PFSK-1 (cell line): ENCODE results near the gene C1orf122.

Experiments
- FOXP2 ChIP-seq: optimal IDR thresholded peaks from 2 replicates; pipeline ENCODE3; 2011; ENCODE audit warnings: borderline replicate concordance, control low read depth, inconsistent platforms; ENCODE audit not compliant: insufficient read depth; ENCODE audit errors: extremely low read length, extremely low read depth
- POLR2AphosphoS5 ChIP-seq: IDR thresholded peaks from 2 replicates; pipeline ENCODE4 v1.6.1; 2012; ENCODE audit warnings: low read depth, mild to moderate bottlenecking, control low read depth, low read length, moderate library complexity
- SIN3A ChIP-seq: IDR thresholded peaks from 2 replicates; pipeline ENCODE4 v1.6.1; 2012; ENCODE audit warnings: mild to moderate bottlenecking, low read length, moderate library complexity, borderline replicate concordance; ENCODE audit not compliant: insufficient read depth
- TAF1 ChIP-seq: IDR thresholded peaks from 2 replicates; pipeline ENCODE4 v1.6.1; 2012; ENCODE audit warnings: low read length, control low read depth, borderline replicate concordance; ENCODE audit not compliant: insufficient read depth
- TF ChIP-seq, protein P1 (sequence below), 2 experiments: IDR thresholded peaks; 2 replicates each; pipeline versions ENCODE4 v1.6.1 to v1.8.0; 2011 to 2012; ENCODE audit warnings: low read depth in 2 of 2, low read length in 2 of 2, control low read depth in 1 of 2, inconsistent platforms in 1 of 2, mild to moderate bottlenecking in 1 of 2, moderate library complexity in 1 of 2; ENCODE audit not compliant: insufficient read depth in 1 of 2

C1orf122 gene

DNA sequence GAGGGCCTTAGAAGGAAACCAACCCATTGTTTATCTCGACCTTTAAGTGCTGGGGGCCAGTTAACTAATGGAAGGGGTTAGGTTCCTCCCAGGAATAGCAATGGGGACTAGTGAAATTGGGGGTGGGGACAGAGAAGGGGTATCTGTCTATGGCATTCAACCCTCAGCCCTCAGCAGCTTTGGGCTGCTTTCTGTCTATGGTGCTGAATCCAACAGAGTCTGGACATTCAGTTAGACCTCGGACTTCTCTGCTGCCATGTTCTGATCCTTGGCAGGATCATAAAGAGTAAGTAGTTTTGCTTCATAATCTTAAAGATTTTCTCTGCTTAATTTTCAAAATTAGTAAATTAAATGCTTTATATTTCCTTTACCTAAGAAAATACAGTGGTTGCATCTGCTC is 40.1 kb upstream of the C1orf122 start:
- TF ChIP-seq SIN3A (no peak), FOXP2 (no peak), POLR2AphosphoS5 (no peak)
- TF ChIP-seq, protein P1, sequence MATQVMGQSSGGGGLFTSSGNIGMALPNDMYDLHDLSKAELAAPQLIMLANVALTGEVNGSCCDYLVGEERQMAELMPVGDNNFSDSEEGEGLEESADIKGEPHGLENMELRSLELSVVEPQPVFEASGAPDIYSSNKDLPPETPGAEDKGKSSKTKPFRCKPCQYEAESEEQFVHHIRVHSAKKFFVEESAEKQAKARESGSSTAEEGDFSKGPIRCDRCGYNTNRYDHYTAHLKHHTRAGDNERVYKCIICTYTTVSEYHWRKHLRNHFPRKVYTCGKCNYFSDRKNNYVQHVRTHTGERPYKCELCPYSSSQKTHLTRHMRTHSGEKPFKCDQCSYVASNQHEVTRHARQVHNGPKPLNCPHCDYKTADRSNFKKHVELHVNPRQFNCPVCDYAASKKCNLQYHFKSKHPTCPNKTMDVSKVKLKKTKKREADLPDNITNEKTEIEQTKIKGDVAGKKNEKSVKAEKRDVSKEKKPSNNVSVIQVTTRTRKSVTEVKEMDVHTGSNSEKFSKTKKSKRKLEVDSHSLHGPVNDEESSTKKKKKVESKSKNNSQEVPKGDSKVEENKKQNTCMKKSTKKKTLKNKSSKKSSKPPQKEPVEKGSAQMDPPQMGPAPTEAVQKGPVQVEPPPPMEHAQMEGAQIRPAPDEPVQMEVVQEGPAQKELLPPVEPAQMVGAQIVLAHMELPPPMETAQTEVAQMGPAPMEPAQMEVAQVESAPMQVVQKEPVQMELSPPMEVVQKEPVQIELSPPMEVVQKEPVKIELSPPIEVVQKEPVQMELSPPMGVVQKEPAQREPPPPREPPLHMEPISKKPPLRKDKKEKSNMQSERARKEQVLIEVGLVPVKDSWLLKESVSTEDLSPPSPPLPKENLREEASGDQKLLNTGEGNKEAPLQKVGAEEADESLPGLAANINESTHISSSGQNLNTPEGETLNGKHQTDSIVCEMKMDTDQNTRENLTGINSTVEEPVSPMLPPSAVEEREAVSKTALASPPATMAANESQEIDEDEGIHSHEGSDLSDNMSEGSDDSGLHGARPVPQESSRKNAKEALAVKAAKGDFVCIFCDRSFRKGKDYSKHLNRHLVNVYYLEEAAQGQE (IDR thresholded peaks at IDR 0.05; ENCODE audit: insufficient read depth in 1 of 2, low read depth in 2 of 2, low read length in 2 of 2): peak in 1 of 2 experiments; percentile 81; a peak in 2 of 4 replicates

DNA sequence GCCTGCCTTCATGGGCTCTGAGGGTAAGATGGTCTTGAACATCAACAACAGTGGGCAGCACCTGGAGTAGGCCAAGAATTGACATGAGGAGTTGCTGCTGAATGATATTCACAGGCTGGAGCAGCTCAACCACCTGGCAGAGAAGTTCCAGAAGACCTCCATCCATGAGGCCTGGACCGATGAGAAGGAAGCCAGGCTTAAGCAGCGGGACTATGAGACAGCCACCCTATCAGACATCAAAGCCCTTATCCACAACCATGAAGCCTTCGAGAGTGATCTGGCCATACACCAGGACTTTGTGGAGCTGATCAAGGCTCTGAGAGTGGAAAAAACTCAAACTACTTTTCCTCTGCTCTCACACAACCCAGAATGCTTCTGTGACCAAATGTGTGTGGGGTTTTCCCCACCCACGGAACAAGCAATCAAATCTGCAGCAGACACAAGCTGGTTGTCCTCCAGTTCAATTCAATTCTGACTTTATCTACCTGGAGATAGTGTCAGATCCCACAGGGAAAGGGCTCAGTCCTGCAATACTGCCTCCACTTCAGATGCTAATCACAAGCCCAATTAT is 30.6 kb upstream of the C1orf122 start:
- TF ChIP-seq TAF1 (no peak), SIN3A (no peak), POLR2AphosphoS5 (no peak), FOXP2 (no peak)
- TF ChIP-seq, protein P1 (IDR thresholded peaks at IDR 0.05; ENCODE audit: insufficient read depth in 1 of 2, low read depth in 2 of 2, low read length in 2 of 2): no peak

DNA sequence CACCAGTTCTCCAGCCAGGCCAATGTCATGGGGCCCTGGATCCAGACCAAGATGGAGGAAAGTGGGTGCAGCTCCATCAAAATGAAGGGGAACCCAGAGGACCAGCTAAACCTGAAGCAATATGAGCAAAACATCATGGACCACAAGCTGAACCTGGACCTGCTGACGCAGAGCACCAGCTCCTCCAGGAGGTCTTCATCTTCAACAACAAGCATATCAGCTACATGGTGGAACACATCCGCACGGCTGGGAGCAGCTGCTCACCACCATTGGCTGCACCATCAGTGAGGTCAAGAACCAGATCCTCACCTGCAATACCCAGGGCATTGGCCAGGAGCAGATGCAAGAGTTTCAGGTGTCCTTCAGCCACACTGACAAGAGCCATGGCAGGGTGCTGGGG is 28.9 kb upstream of the C1orf122 start:
- TF ChIP-seq, protein P1 (IDR thresholded peaks at IDR 0.05; ENCODE audit: insufficient read depth in 1 of 2, low read depth in 2 of 2, low read length in 2 of 2): no peak
- TF ChIP-seq SIN3A: no peak
- TF ChIP-seq TAF1: no peak
- no peak for TF ChIP-seq POLR2AphosphoS5
- no peak for TF ChIP-seq FOXP2

DNA sequence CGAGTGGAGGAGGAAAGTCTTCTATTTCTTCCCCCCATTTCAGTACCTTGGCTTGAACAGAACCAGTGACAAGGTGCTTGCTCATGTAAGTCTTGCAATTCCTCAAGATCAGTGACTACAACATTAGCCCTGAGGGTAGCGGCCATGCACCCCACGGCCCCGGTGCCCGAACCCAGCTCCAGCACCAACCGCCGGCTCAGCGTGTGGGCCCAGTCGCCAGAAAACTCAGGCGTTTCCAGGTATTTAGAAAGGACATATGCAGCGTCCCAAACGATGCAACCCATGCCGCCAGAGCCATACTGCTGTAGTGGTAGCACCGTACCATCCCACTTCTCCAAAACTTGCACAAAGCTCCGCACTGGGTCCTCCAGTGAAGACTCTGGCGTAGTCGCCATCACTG is 25.1 kb upstream of the C1orf122 start:
- TF ChIP-seq, protein P1 (IDR thresholded peaks at IDR 0.05; ENCODE audit: insufficient read depth in 1 of 2, low read depth in 2 of 2, low read length in 2 of 2): no peak
- TF ChIP-seq TAF1 (no peak), SIN3A (no peak), POLR2AphosphoS5 (no peak), FOXP2 (no peak)
